ENCODE results near the gene ANK3. TPM values are rescaled to one million over a fixed set of nuclear protein-coding genes. Genes with fewer than 3 reads are reported as not detected.

ANK3 gene
- total RNA-seq, 1 experiment from 2014 or later = 7.0 TPM

- Histone ChIP-seq H3K9me3 (ENCODE audit: low read length) (no peaks in the 10 kb centered on the region), H3K27ac (ENCODE audit: low read length) (no peak overlapping the region), H3K36me3 (ENCODE audit: insufficient read depth, low read length) (no peaks in the 10 kb centered on the region), H3K4me2 (ENCODE audit: low read depth, low read length, poor library complexity, severe bottlenecking) (no peak overlapping the region), H3K9ac (ENCODE audit: low read length) (no peak overlapping the region), H3K27me3 (ENCODE audit: low read length) (no peaks in the 10 kb centered on the region), H2AFZ (ENCODE audit: low read length) (no peak overlapping the region), H3K9me2 (replicated peaks; ENCODE audit: insufficient read depth, low read length) (no peaks in the 10 kb centered on the region), H3K4me3 (ENCODE audit: low read length) (no peak overlapping the region), H3K4me1 (ENCODE audit: low read length) (peaks cover 34% of the 10 kb centered on the region), H4K20me1 (ENCODE audit: insufficient read depth, low read depth, low read length) (no peaks in the 10 kb centered on the region), H3K79me2 (ENCODE audit: low read length) (no peaks in the 10 kb centered on the region)
- DNase-seq = no peak
Observed at GRCh38 chr10:60028081-60028480, 361.6 kb downstream of the ANK3 start.

- Histone ChIP-seq H3K36me3 (ENCODE audit: insufficient read depth, low read length) (no peaks in the 10 kb centered on the region), H3K27me3 (ENCODE audit: low read length) (no peaks in the 10 kb centered on the region), H3K79me2 (ENCODE audit: low read length) (no peaks in the 10 kb centered on the region), H3K4me3 (ENCODE audit: low read length) (no peak overlapping the region), H2AFZ (ENCODE audit: low read length) (no peak overlapping the region), H3K4me1 (ENCODE audit: low read length) (peaks cover 12% of the 10 kb centered on the region), H4K20me1 (ENCODE audit: insufficient read depth, low read depth, low read length) (no peaks in the 10 kb centered on the region), H3K9me2 (replicated peaks; ENCODE audit: insufficient read depth, low read length) (no peaks in the 10 kb centered on the region), H3K9me3 (ENCODE audit: low read length) (no peaks in the 10 kb centered on the region), H3K9ac (ENCODE audit: low read length) (no peak overlapping the region), H3K4me2 (ENCODE audit: low read depth, low read length, poor library complexity, severe bottlenecking) (no peak overlapping the region), H3K27ac (ENCODE audit: low read length) (no peak overlapping the region)
- no peak for DNase-seq
Observed at GRCh38 chr10:60025279-60025678, 364.4 kb downstream of the ANK3 start.

GRCh38 chr10:60024506-60024905 is 365.2 kb downstream of the ANK3 start:
- Histone ChIP-seq H3K27ac (ENCODE audit: low read length) (no peak overlapping the region), H2AFZ (ENCODE audit: low read length) (no peak overlapping the region), H3K4me1 (ENCODE audit: low read length) (peaks cover 6% of the 10 kb centered on the region), H3K4me3 (ENCODE audit: low read length) (no peak overlapping the region), H3K9me3 (ENCODE audit: low read length) (no peaks in the 10 kb centered on the region), H3K4me2 (ENCODE audit: low read depth, low read length, poor library complexity, severe bottlenecking) (no peak overlapping the region), H3K36me3 (ENCODE audit: insufficient read depth, low read length) (no peaks in the 10 kb centered on the region), H3K9ac (ENCODE audit: low read length) (no peak overlapping the region), H4K20me1 (ENCODE audit: insufficient read depth, low read depth, low read length) (no peaks in the 10 kb centered on the region), H3K79me2 (ENCODE audit: low read length) (no peaks in the 10 kb centered on the region), H3K27me3 (ENCODE audit: low read length) (no peaks in the 10 kb centered on the region), H3K9me2 (replicated peaks; ENCODE audit: insufficient read depth, low read length) (no peaks in the 10 kb centered on the region)
- no peak for DNase-seq

GRCh38 chr10:60023155-60023877 is 366.4 kb downstream of the ANK3 start:
- no peaks in the 10 kb centered on the region for H3K4me1 ChIP-seq (ENCODE audit: low read length)
- H3K36me3 ChIP-seq (ENCODE audit: insufficient read depth, low read length) = no peaks in the 10 kb centered on the region
- H3K79me2 ChIP-seq (ENCODE audit: low read length) = no peaks in the 10 kb centered on the region
- H3K4me2 ChIP-seq (ENCODE audit: low read depth, low read length, poor library complexity, severe bottlenecking) = no peak overlapping the region
- no peak overlapping the region for H2AFZ ChIP-seq (ENCODE audit: low read length)
- no peaks in the 10 kb centered on the region for H4K20me1 ChIP-seq (ENCODE audit: insufficient read depth, low read depth, low read length)
- no peak overlapping the region for H3K9ac ChIP-seq (ENCODE audit: low read length)
- H3K9me2 ChIP-seq (replicated peaks; ENCODE audit: insufficient read depth, low read length) = no peaks in the 10 kb centered on the region
- no peak overlapping the region for H3K27ac ChIP-seq (ENCODE audit: low read length)
- H3K27me3 ChIP-seq (ENCODE audit: low read length) = no peaks in the 10 kb centered on the region
- H3K4me3 ChIP-seq (ENCODE audit: low read length) = no peak overlapping the region
- H3K9me3 ChIP-seq (ENCODE audit: low read length) = no peaks in the 10 kb centered on the region
- DNase-seq = no peak

GRCh38 chr10:60021361-60021760 is 368.3 kb downstream of the ANK3 start:
- Histone ChIP-seq H3K79me2 (ENCODE audit: low read length) (no peaks in the 10 kb centered on the region), H3K9me2 (replicated peaks; ENCODE audit: insufficient read depth, low read length) (no peaks in the 10 kb centered on the region), H3K9me3 (ENCODE audit: low read length) (no peaks in the 10 kb centered on the region), H2AFZ (ENCODE audit: low read length) (no peak overlapping the region), H4K20me1 (ENCODE audit: insufficient read depth, low read depth, low read length) (no peaks in the 10 kb centered on the region), H3K9ac (ENCODE audit: low read length) (no peak overlapping the region), H3K27ac (ENCODE audit: low read length) (no peak overlapping the region), H3K4me2 (ENCODE audit: low read depth, low read length, poor library complexity, severe bottlenecking) (no peak overlapping the region), H3K4me1 (ENCODE audit: low read length) (no peaks in the 10 kb centered on the region), H3K4me3 (ENCODE audit: low read length) (no peak overlapping the region), H3K27me3 (ENCODE audit: low read length) (no peaks in the 10 kb centered on the region), H3K36me3 (ENCODE audit: insufficient read depth, low read length) (no peaks in the 10 kb centered on the region)
- DNase-seq = no peak

- H3K36me3 ChIP-seq (ENCODE audit: insufficient read depth, low read length) = no peaks in the 10 kb centered on the region
- no peaks in the 10 kb centered on the region for H3K4me1 ChIP-seq (ENCODE audit: low read length)
- no peaks in the 10 kb centered on the region for H3K9me2 ChIP-seq (replicated peaks; ENCODE audit: insufficient read depth, low read length)
- H3K9ac ChIP-seq (ENCODE audit: low read length) = no peak overlapping the region
- H3K4me3 ChIP-seq (ENCODE audit: low read length) = no peak overlapping the region
- H3K27ac ChIP-seq (ENCODE audit: low read length) = no peak overlapping the region
- no peaks in the 10 kb centered on the region for H4K20me1 ChIP-seq (ENCODE audit: insufficient read depth, low read depth, low read length)
- no peak overlapping the region for H2AFZ ChIP-seq (ENCODE audit: low read length)
- H3K4me2 ChIP-seq (ENCODE audit: low read depth, low read length, poor library complexity, severe bottlenecking) = no peak overlapping the region
- no peaks in the 10 kb centered on the region for H3K27me3 ChIP-seq (ENCODE audit: low read length)
- no peak for DNase-seq
- H3K9me3 ChIP-seq (ENCODE audit: low read length) = no peaks in the 10 kb centered on the region
- no peaks in the 10 kb centered on the region for H3K79me2 ChIP-seq (ENCODE audit: low read length)
Observed at GRCh38 chr10:60016794-60017193, 372.9 kb downstream of the ANK3 start.

- H3K79me2 ChIP-seq (ENCODE audit: low read length) = no peaks in the 10 kb centered on the region
- no peak overlapping the region for H3K4me3 ChIP-seq (ENCODE audit: low read length)
- H3K4me2 ChIP-seq (ENCODE audit: low read depth, low read length, poor library complexity, severe bottlenecking) = no peak overlapping the region
- DNase-seq = peak; percentile 48
- no peaks in the 10 kb centered on the region for H3K9me2 ChIP-seq (replicated peaks; ENCODE audit: insufficient read depth, low read length)
- H4K20me1 ChIP-seq (ENCODE audit: insufficient read depth, low read depth, low read length) = no peaks in the 10 kb centered on the region
- H3K9me3 ChIP-seq (ENCODE audit: low read length) = no peaks in the 10 kb centered on the region
- H3K4me1 ChIP-seq (ENCODE audit: low read length) = peaks cover 19% of the 10 kb centered on the region
- H3K27me3 ChIP-seq (ENCODE audit: low read length) = no peaks in the 10 kb centered on the region
- H3K27ac ChIP-seq (ENCODE audit: low read length) = no peak overlapping the region
- no peak overlapping the region for H3K9ac ChIP-seq (ENCODE audit: low read length)
- no peaks in the 10 kb centered on the region for H3K36me3 ChIP-seq (ENCODE audit: insufficient read depth, low read length)
- peak overlapping the region; percentile 71; the same call in 1 of the 2 replicates for H2AFZ ChIP-seq (ENCODE audit: low read length)
Observed at GRCh38 chr10:60009710-60010383, 379.8 kb downstream of the ANK3 start.

- H3K27me3 ChIP-seq (ENCODE audit: low read length) = no peaks in the 10 kb centered on the region
- no peaks in the 10 kb centered on the region for H3K9me2 ChIP-seq (replicated peaks; ENCODE audit: insufficient read depth, low read length)
- H4K20me1 ChIP-seq (ENCODE audit: insufficient read depth, low read depth, low read length) = no peaks in the 10 kb centered on the region
- no peaks in the 10 kb centered on the region for H3K36me3 ChIP-seq (ENCODE audit: insufficient read depth, low read length)
- no peak overlapping the region for H3K4me3 ChIP-seq (ENCODE audit: low read length)
- H2AFZ ChIP-seq (ENCODE audit: low read length) = no peak overlapping the region
- no peak overlapping the region for H3K4me2 ChIP-seq (ENCODE audit: low read depth, low read length, poor library complexity, severe bottlenecking)
- H3K27ac ChIP-seq (ENCODE audit: low read length) = no peak overlapping the region
- no peaks in the 10 kb centered on the region for H3K79me2 ChIP-seq (ENCODE audit: low read length)
- H3K9me3 ChIP-seq (ENCODE audit: low read length) = no peaks in the 10 kb centered on the region
- H3K9ac ChIP-seq (ENCODE audit: low read length) = no peak overlapping the region
- no peak for DNase-seq
- H3K4me1 ChIP-seq (ENCODE audit: low read length) = peaks cover 19% of the 10 kb centered on the region
Observed at GRCh38 chr10:60009276-60009675, 380.4 kb downstream of the ANK3 start.

All from Karpas-422 (cell line).